ENCODE results near the gene SYT12. TPM values are rescaled to one million over a fixed set of nuclear protein-coding genes. Genes with fewer than 3 reads are reported as not detected.

The SYT12 gene
- total RNA-seq, 1 experiment from 2014 or later = 1.9 TPM

DNA sequence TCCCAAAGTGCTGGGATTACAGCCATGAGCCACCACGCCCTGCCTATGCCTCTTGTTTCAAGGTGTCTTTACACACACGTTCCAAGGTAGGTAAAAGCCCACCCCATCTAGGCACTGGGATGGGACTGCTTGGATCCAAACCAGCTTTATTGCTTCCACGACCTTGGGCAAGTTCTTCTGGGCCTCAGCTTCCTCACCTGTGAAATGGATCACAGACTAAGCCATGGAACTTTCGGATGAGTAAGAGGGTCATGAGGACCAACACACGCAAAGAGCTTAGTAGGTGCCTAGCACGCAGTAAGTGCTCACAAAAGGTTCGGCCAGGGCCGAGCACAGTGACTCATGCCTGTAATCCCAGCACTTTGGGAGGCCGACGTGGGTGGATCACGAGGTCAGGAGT is 49.4 kb downstream of the SYT12 start:
- no peaks in the 10 kb centered on the region; the same call in 1 of the 2 replicates for H3K27me3 Mint-ChIP-seq (ENCODE audit: low read depth)
- DNase-seq = no peak
- Histone ChIP-seq H2BK20ac (ENCODE audit: low read depth, low read length, poor library complexity, severe bottlenecking) (no peak overlapping the region), H3K56ac (ENCODE audit: insufficient read length, low read depth, low read length) (no peak overlapping the region), H3K23me2 (ENCODE audit: insufficient read length, low read depth, low read length, poor library complexity, severe bottlenecking) (peaks cover 3% of the 10 kb centered on the region), H4K8ac (replicated peaks; ENCODE audit: insufficient read length, low read depth, low read length) (no peak overlapping the region), H4K20me1 (ENCODE audit: control insufficient read depth, insufficient read depth, insufficient read length) (no peaks in the 10 kb centered on the region), H3K4ac (ENCODE audit: low read depth, low read length) (no peak overlapping the region), H3T11ph (ENCODE audit: low read length) (no peak overlapping the region), H3K27me3 (ENCODE audit: insufficient read depth, low read length) (no peaks in the 10 kb centered on the region), H3K14ac (ENCODE audit: insufficient read depth, low read length) (no peak overlapping the region), H3K4me2 (ENCODE audit: insufficient read depth, insufficient read length, low read length) (no peak overlapping the region), H2AK5ac (ENCODE audit: insufficient read length, low read length) (no peak overlapping the region), H3K79me1 (ENCODE audit: insufficient read depth, low read depth, low read length, poor library complexity, severe bottlenecking) (no peaks in the 10 kb centered on the region), H3K79me2 (ENCODE audit: insufficient read depth, low read length) (no peaks in the 10 kb centered on the region), H2BK12ac (ENCODE audit: insufficient read length, low read depth, low read length) (no peak overlapping the region), H2BK120ac (ENCODE audit: low read depth, low read length, poor library complexity, severe bottlenecking) (no peak overlapping the region), H3K23ac (ENCODE audit: insufficient read length, low read depth, low read length) (no peak overlapping the region), H4K91ac (ENCODE audit: insufficient read length, low read depth, low read length) (no peak overlapping the region), H3K9me3 (ENCODE audit: control insufficient read depth, low read depth, low read length) (no peaks in the 10 kb centered on the region), H3K18ac (ENCODE audit: insufficient read length, low read depth, low read length) (no peak overlapping the region), H2BK15ac (ENCODE audit: low read depth, low read length) (no peak overlapping the region), H3K9ac (ENCODE audit: extremely low read depth, insufficient read length, low read length) (no peak overlapping the region), H2AFZ (ENCODE audit: low read length) (no peak overlapping the region), H4K5ac (ENCODE audit: insufficient read length, low read depth, low read length) (no peak overlapping the region), H2BK5ac (ENCODE audit: insufficient read length, low read length) (no peak overlapping the region), H3K27ac (ENCODE audit: insufficient read length, low read depth, low read length) (no peak overlapping the region), H3K4me1 (ENCODE audit: insufficient read depth, low read length) (no peaks in the 10 kb centered on the region)
- WGBS (ENCODE audit: extremely low coverage, insufficient read length, low lambda C conversion rate) = no CpG with 5 or more reads among the region's 11 CpGs
- H3K4me1 Mint-ChIP-seq = peaks cover 0 to 6% of the 10 kb centered on the region in 2 experiments; a peak in 3 of 4 replicates
- no peaks in the 10 kb centered on the region; a peak in 2 of 7 replicates for H3K36me3 Mint-ChIP-seq (ENCODE audit: insufficient read depth in 1 of 3, low read depth in 3 of 3)
- H3K4me3 Mint-ChIP-seq = no peak overlapping the region
- TF ChIP-seq, protein P1, sequence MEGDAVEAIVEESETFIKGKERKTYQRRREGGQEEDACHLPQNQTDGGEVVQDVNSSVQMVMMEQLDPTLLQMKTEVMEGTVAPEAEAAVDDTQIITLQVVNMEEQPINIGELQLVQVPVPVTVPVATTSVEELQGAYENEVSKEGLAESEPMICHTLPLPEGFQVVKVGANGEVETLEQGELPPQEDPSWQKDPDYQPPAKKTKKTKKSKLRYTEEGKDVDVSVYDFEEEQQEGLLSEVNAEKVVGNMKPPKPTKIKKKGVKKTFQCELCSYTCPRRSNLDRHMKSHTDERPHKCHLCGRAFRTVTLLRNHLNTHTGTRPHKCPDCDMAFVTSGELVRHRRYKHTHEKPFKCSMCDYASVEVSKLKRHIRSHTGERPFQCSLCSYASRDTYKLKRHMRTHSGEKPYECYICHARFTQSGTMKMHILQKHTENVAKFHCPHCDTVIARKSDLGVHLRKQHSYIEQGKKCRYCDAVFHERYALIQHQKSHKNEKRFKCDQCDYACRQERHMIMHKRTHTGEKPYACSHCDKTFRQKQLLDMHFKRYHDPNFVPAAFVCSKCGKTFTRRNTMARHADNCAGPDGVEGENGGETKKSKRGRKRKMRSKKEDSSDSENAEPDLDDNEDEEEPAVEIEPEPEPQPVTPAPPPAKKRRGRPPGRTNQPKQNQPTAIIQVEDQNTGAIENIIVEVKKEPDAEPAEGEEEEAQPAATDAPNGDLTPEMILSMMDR (conservative IDR thresholded peaks at IDR 0.05) = no peak
- H3K27ac Mint-ChIP-seq = no peak overlapping the region
- no peaks in the 10 kb centered on the region for H3K9me3 Mint-ChIP-seq
